ENCODE results near the gene SWT1.
"Not testable (repeated sequence)": the region's sequence is repeated elsewhere in the genome, so short reads cannot be mapped to it uniquely, and the experiment has no call there.

Gene SWT1

DNA sequence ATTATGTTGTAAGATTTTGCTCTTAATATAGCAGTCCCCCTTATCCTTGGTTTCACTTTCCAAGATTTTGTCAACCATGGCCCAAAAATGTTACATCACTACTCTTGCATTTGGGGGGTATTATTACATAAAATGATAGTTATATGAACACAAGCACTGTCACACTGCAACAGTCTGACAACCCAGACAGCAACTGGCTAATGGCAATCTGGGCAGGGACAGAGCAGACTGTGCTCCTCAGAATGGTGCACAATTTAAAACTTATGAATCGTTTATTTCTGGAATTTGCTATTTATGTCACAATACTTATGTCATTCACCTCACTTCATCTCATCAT, 162.1 kb downstream of the SWT1 start:
- DNase-seq (ENCODE audit: low spot score) = no peak

DNA sequence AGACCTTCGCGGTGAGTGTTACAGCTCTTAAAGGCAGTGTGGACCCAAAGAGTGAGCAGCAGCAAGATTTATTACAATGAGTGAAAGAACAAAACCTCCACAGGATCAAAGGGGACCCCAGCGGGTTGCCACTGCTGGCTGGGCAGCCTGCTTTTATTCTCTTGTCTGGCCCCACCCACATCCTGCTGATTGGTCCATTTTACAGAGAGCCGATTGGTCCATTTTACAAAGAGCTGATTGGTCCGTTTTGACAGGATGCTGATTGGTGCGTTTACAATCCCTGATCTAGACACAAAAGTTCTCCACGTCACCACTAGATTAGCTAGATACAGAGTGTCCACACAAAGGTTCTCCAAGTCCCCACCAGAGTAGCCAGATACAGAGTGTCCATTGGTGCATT, 164.1 kb downstream of the SWT1 start:
- not testable (repeated sequence) for DNase-seq (ENCODE audit: low spot score)

DNA sequence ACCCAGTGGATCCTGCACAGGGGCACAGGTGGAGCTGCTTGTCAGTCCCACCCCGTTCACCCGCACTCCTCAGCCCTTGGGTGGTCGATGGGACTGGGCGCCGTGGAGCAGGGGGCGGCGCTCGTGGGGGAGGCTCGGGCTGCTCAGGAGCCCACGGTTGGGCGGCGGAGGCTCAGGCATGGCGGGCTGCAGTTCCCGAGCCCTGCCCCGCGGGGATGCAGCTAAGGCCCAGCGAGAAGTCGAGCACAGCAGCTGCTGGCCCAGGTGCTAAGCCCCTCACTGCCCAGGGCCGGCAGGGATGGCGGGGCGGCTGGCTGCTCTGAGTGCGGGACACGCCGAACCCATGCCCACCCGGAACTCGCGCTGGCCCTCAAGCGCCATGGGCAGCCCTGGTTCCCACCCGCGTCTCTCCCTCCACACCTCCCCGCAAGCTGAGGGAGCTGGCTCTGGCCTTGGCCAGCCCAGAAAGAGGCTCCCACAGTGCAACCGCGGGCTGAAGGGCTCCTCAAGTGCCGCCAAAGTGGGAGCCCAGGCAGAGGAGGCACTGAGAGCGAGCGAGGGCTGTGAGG, 164.8 kb downstream of the SWT1 start:
- DNase-seq (ENCODE audit: low spot score) = not testable (repeated sequence)

DNA sequence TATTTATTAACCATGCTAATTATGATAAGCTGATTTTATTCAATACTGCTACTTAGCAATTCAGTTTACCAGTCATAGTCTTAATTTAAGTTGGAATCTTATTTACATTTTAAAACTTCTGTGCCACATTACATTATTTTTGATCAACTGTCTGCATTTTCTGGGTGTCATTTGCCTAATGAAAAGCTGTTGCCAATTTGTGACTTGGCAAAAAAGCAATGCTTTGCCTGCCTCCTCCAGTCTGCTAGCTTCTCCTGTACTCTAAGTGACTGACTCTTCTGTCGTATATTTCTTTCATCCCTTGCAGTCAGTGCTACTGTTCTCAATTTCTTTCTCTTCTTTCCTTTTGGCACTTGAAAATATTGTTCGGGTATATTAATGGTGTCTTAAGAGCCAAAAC, 165.7 kb downstream of the SWT1 start:
- DNase-seq (ENCODE audit: low spot score) = no peak

DNA sequence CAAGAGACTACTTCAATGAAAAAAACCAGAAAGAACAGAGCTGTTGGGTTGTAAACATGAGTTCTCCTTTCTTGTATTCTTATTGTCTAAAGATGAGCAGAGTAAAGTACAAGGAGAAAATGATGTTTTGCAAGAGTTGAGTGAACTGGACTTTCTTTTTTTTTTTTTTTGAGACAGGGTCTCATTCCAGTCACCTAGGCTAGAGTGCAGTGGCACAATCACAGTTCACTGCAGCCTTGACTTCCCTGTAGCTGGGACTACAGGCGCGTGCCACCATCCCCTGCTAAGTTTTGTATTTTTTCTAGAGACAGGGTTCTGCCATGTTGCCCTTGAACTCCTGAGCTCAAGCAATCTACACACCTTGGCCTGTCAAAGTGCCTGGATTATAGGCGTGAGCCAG, 167.2 kb downstream of the SWT1 start:
- no peak for DNase-seq (ENCODE audit: low spot score)

DNA sequence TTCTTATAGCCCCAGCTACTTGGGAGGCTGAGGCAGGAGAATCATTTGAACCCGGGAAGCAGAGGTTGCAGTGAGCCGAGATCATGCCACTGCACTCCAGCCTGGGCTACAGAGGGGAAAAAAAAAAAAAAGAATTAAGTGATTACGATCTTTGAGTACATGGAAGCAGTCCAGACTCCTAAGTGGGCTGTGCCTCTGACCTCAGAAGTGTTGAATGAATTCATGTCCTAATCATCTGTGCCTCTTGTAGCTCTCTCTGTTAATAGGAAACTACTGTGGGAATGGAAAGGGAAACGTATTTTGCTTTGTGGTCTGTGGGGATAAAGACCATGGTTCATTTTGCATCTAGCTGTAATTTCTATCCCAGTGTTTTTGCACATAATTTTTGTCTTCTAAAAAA, 168.4 kb downstream of the SWT1 start:
- no peak for DNase-seq (ENCODE audit: low spot score)

DNA sequence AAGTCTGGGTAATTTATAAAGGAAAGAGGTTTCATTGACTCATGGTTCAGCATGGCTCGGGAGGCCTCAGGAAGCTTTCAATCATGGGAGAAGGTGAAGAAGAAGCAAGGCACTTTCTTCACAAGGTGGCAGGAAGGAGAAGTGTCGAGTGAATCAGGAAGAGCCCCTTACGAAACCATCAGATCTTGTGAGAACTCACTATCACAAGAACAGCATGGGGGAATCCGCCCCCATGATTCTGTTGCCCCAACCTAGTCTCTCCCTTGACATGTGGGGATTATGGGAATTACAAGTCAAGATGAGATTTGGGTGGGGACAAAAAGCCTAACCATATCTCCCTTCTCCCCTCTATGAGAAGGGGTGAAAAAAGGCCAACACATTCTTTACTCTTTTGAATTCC, 171.3 kb downstream of the SWT1 start:
- DNase-seq (ENCODE audit: low spot score) = no peak

DNA sequence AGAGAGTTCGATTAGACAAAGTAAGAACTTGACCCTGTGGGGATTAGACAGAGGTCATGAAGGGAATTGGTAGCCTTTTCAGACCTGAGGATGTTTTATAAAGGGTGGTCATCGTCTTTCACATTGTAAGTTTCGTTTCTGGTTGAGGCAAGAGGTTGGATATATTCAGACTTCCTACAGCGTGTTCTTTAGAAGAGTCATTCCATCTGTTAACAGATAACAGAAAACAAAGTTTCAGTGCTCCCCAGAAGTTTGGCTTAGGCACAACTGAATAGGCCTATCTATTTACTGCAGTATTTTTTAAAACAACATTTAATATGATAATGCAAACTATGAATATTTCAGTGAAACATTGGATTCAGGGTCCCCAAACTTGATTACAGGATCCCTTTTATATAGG, 177.2 kb downstream of the SWT1 start:
- no peak for DNase-seq (ENCODE audit: low spot score)

DNA sequence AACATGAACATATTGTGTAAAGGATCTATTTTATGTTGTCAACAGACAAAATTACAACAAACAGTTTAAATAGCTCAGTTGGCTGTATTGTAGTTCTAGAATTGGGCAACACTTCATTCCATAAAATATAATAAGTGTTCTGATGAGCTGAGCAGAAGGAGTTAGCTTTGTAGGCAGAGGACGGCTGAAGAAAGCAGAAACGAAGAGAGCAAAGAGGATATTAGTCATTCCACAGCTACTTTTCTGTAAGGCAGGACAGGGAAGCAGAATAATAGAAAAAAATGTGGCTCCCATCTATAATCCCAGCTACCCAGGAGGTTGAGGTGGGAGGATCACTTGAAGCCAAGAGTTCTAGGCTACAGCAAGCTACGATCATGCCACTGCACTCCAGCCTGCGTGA, 180.3 kb downstream of the SWT1 start:
- no peak for DNase-seq (ENCODE audit: low spot score)

DNA sequence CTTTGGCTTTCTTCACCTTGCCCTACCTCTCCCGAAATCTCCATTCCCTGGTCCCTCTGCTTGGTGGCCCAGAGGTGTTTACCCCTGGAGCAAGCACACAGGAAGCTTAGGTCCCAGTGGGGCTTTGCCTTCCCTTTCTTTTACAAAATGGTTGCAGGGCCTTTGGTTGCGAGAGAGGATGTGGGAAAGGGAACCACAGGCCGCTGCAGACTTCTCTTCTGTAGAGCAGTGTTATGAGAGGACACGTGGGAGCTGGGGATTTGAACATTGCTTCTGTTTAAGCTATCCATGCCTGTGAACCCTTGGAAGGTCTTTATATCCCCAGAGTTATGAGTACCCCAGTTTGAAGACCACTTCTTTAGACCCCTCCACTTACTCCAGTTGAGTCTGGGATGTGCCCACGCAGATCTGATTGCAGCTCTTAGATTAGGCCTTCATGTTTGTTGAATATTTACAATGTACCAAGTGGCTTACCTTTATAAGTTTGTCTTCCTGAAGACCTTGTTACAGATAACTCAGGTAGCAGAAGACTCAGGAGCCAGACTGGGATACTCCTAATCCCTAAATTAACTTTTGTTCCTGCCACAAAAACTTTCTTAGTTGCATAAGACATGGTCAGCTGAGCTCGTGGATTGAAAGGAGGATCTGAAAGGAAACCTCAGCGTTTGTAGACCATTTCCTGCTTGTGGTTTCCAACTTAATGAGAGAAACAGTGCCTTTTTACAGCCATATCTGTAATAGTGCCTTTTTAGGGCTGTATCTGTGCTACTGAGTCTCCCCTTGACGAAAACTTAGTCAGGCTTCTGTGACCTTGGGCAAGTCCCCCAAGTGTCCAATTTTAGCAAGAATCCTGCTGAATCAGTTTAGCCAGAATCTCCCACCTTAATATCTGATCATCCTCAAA, 182.0 kb downstream of the SWT1 start:
- peak; percentile 79 for DNase-seq (ENCODE audit: low spot score)

DNA sequence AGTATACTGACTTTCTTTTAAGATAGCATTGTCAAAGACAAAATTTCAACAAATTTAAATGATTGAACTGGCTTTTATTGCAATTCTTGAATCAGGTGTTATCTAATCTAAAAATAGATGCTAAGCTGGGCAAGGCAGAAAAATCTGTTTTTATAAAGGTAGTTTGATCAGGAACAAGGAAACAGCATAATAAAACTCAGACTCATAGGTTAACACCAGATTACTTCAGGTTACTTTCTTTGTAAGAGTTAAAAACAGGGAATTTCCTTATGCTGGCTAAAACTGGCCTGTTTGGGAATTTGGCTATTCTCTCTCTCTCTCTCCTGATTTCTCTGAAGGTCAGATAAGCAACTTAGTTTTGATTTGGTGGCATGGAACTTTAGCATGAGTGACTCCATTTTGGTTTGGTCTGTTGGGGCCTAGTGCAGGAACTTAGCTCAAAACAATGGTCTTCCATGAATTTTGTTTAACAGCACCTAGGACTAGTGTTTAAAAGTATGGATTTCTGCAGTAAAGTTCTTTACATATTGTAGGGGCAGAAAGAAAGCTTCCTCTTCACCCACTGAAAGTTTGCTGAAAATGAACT, 184.3 kb downstream of the SWT1 start:
- no peak for DNase-seq (ENCODE audit: low spot score)
